CD14-positive monocyte (primary cell): ENCODE data around the gene CAMSAP2. TPM values are rescaled to one million over a fixed set of nuclear protein-coding genes. Genes with fewer than 3 reads are reported as not detected.

Source experiments
- DNase-seq, 3 donors: peaks; one replicate each; pipeline ENCODE4 v3.0.0-alpha.2; 2011 to 2022
- H2AFZ ChIP-seq: 2 replicates; pipeline ENCODE4 v1.6.0; 2012; ENCODE audit warnings: mild to moderate bottlenecking, low read depth, low read length, inconsistent platforms; ENCODE audit not compliant: insufficient read depth, poor library complexity, severe bottlenecking
- H3K27ac ChIP-seq, 2 donors: 1 replicate in 1 of 2; 2 replicates in 1 of 2; pipeline ENCODE4 v1.5.1; 2012 to 2013; ENCODE audit warnings: low read length in 2 of 2, control low read depth in 1 of 2, inconsistent platforms in 1 of 2, low read depth in 1 of 2, mild to moderate bottlenecking in 1 of 2
- H3K27me3 ChIP-seq, 2 donors: one replicate each; pipeline versions ENCODE4 v1.6.0 to v1.6.1; 2011 to 2013; ENCODE audit warnings: low read length in 2 of 2; ENCODE audit not compliant: control insufficient read depth in 2 of 2, insufficient read depth in 2 of 2
- H3K36me3 ChIP-seq, 2 donors: replicated peaks in 1 of 2; 1 replicate in 1 of 2; 2 replicates in 1 of 2; pipeline versions ENCODE4 v1.5.1 to v1.6.1; 2012 to 2013; ENCODE audit warnings: low read length in 2 of 2, control low read depth in 1 of 2, inconsistent platforms in 1 of 2, mild to moderate bottlenecking in 1 of 2; ENCODE audit not compliant: insufficient read depth in 2 of 2, control insufficient read depth in 1 of 2
- H3K4me1 ChIP-seq, 2 donors: 1 replicate in 1 of 2; 2 replicates in 1 of 2; pipeline versions ENCODE4 v1.5.1 to v1.6.1; 2012 to 2013; ENCODE audit warnings: low read length in 2 of 2, control low read depth in 1 of 2, inconsistent platforms in 1 of 2, mild to moderate bottlenecking in 1 of 2, moderate library complexity in 1 of 2; ENCODE audit not compliant: insufficient read depth in 2 of 2, control insufficient read depth in 1 of 2
- H3K4me2 ChIP-seq: replicated peaks from 2 replicates; pipeline ENCODE3; 2012; ENCODE audit warnings: low read length, moderate library complexity, mild to moderate bottlenecking; ENCODE audit not compliant: poor library complexity, severe bottlenecking; ENCODE audit errors: extremely low read depth
- H3K4me3 ChIP-seq, 3 experiments: fragments of 200-600 bp in 1 of 3; sonication (generic) in 1 of 3; replicated peaks in 1 of 3; 1 replicate in 2 of 3; 2 replicates in 1 of 3; pipeline ENCODE4 v1.5.1; 2011 to 2013; ENCODE audit warnings: low read length in 3 of 3, mild to moderate bottlenecking in 3 of 3, control low read depth in 2 of 3, low read depth in 2 of 3, inconsistent platforms in 1 of 3, moderate library complexity in 1 of 3
- H3K79me2 ChIP-seq: 2 replicates; pipeline ENCODE4 v1.6.0; 2012; ENCODE audit warnings: mild to moderate bottlenecking, control low read depth, inconsistent platforms, low read length, moderate library complexity; ENCODE audit not compliant: insufficient read depth
- H3K9ac ChIP-seq: 2 replicates; pipeline ENCODE4 v1.6.0; 2017; ENCODE audit warnings: low read length, mild to moderate bottlenecking; ENCODE audit not compliant: insufficient read depth, poor library complexity, severe bottlenecking
- H3K9me3 ChIP-seq, 2 donors: replicated peaks in 1 of 2; 1 replicate in 1 of 2; 2 replicates in 1 of 2; pipeline versions ENCODE4 v1.5.1 to v1.6.1; 2012 to 2013; ENCODE audit warnings: low read length in 2 of 2, control low read depth in 1 of 2; ENCODE audit not compliant: control insufficient read depth in 1 of 2, insufficient read depth in 1 of 2
- H4K20me1 ChIP-seq: 2 replicates; pipeline ENCODE4 v1.6.0; 2012; ENCODE audit warnings: mild to moderate bottlenecking, low read length, control low read depth, moderate library complexity; ENCODE audit not compliant: insufficient read depth
- H3K27ac Mint-ChIP-seq, 7 donors: one replicate each; pipeline ENCODE4 v1.8.0; 2020; ENCODE audit warnings: mild to moderate bottlenecking in 7 of 7, mixed read lengths in 7 of 7, moderate library complexity in 6 of 7, inconsistent platforms in 2 of 7
- H3K27me3 Mint-ChIP-seq, 3 donors: one replicate each; pipeline ENCODE4 v1.8.0; 2021 to 2022; ENCODE audit warnings: low read depth in 3 of 3, mild to moderate bottlenecking in 3 of 3, mixed read lengths in 3 of 3, moderate library complexity in 3 of 3, inconsistent platforms in 1 of 3
- H3K36me3 Mint-ChIP-seq, 2 donors: one replicate each; pipeline ENCODE4 v1.8.0; 2020; ENCODE audit warnings: mixed read lengths in 2 of 2, inconsistent platforms in 1 of 2, mild to moderate bottlenecking in 1 of 2
- H3K4me1 Mint-ChIP-seq: one replicate; pipeline ENCODE4 v1.8.0; 2020; ENCODE audit warnings: mild to moderate bottlenecking, mixed read lengths
- H3K4me3 Mint-ChIP-seq, 2 donors: one replicate each; pipeline ENCODE4 v1.8.0; 2020; ENCODE audit warnings: mild to moderate bottlenecking in 2 of 2, mixed read lengths in 2 of 2, moderate library complexity in 1 of 2
- H3K9me3 Mint-ChIP-seq, 7 donors: one replicate each; pipeline ENCODE4 v1.8.0; 2020 to 2022; ENCODE audit warnings: mixed read lengths in 7 of 7, mild to moderate bottlenecking in 6 of 7, moderate library complexity in 6 of 7, inconsistent platforms in 2 of 7
- WGBS: methylation state at CpG from one replicate; pipeline ENCODE4 v1.1.5; 2013; ENCODE audit warnings: missing lambda C conversion rate; ENCODE audit not compliant: insufficient coverage; 5-methylcytosine and 5-hydroxymethylcytosine counted together
- intact Hi-C, 2 donors: fragments of 100-400 bp; cut with micrococcal nuclease; formaldehyde crosslinking; loops; one replicate each; pipeline versions ENCODE4 v1.15.0 to v1.15.1; 2023
- polyA plus RNA-seq, 3 donors: library from polyadenylated mRNA; depleted of rRNA in 1 of 3; unstranded in 2 of 3; stranded (reverse) in 1 of 3; fragments of 300-500 nt in 2 of 3; fragments of >200 nt in 1 of 3; fragmentation: Illumina TruSeq in 2 of 3; gene quantifications; 1 replicate in 2 of 3; 2 replicates in 1 of 3; pipeline ENCODE4 v1.2.3, GENCODE V29; 2012 to 2021
- TF ChIP-seq, protein P1 (sequence below): fragments of 200-600 bp; IDR thresholded peaks from one replicate; pipeline ENCODE4 v1.8.0; 2022; ENCODE audit warnings: antibody characterized with exemption, mild to moderate bottlenecking

CAMSAP2 gene
- polyA plus RNA-seq, 3 donors = 0.89 to 1.3 (median 0.90) TPM

DNA sequence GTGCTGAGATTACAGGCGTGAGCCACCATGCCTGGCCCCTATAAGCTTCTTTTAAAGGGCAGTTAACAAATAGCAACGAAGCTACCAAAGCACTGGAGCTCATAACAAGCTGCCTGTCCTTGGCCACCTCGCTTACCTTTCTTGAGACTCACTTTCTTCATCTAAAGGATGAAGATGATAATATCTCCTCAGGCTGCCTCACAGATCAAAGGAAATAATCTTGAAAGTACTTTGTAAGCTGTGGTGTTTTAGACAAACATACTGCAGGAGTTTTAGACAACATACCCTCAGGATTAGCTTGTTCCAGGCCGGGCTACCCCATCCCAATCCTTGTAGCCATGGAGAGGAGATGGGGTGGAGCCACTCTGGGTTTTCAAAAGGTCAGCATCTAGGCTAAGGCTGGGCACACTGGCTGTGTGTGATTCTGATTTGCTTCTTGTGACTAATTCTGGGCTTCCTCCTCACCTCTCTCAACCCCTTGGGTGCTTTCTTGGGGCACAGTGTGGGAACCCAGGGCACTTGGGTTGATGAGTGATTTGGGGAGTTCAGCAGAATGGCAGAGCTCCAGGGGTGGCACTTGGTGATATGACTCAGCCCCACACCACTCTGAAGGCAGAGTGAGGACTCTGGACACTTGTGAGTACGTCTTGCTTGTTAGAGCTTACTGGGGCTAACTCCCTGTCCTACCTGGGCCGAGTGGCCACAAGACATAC lies 139.3 kb downstream of the CAMSAP2 start:
- H3K9me3 Mint-ChIP-seq = peaks cover 0 to 12% (median 4%) of the 10 kb centered on the region in 7 donors
- peaks cover 31 to 39% (median 37%) of the 10 kb centered on the region in 3 donors for H3K27me3 Mint-ChIP-seq
- no peaks in the 10 kb centered on the region for H3K9me3 ChIP-seq
- H3K4me3 Mint-ChIP-seq = no peak overlapping the region
- no peak overlapping the region for H3K4me3 ChIP-seq
- WGBS = 90% methylated on average over 2 of the region's 6 CpGs
- no peak overlapping the region for H3K4me2 ChIP-seq
- H3K9ac ChIP-seq = no peak overlapping the region
- H3K27ac Mint-ChIP-seq = no peak overlapping the region
- no peak overlapping the region for H3K27ac ChIP-seq
- H3K36me3 Mint-ChIP-seq = peaks cover 5% of the 10 kb centered on the region in 2 donors
- intact Hi-C loops = no loop called here
- H4K20me1 ChIP-seq = no peaks in the 10 kb centered on the region
- TF ChIP-seq, protein P1, sequence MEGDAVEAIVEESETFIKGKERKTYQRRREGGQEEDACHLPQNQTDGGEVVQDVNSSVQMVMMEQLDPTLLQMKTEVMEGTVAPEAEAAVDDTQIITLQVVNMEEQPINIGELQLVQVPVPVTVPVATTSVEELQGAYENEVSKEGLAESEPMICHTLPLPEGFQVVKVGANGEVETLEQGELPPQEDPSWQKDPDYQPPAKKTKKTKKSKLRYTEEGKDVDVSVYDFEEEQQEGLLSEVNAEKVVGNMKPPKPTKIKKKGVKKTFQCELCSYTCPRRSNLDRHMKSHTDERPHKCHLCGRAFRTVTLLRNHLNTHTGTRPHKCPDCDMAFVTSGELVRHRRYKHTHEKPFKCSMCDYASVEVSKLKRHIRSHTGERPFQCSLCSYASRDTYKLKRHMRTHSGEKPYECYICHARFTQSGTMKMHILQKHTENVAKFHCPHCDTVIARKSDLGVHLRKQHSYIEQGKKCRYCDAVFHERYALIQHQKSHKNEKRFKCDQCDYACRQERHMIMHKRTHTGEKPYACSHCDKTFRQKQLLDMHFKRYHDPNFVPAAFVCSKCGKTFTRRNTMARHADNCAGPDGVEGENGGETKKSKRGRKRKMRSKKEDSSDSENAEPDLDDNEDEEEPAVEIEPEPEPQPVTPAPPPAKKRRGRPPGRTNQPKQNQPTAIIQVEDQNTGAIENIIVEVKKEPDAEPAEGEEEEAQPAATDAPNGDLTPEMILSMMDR = no peak
- peak in 1 of 3 donors; percentile 34 for DNase-seq
- no peaks in the 10 kb centered on the region for H3K79me2 ChIP-seq
- peaks cover 11% of the 10 kb centered on the region for H3K4me1 Mint-ChIP-seq
- H2AFZ ChIP-seq = no peak overlapping the region
- peaks cover 8 to 11% of the 10 kb centered on the region in 2 donors for H3K4me1 ChIP-seq
- H3K27me3 ChIP-seq = peaks cover 11 to 15% of the 10 kb centered on the region in 2 donors
- no peaks in the 10 kb centered on the region for H3K36me3 ChIP-seq

DNA sequence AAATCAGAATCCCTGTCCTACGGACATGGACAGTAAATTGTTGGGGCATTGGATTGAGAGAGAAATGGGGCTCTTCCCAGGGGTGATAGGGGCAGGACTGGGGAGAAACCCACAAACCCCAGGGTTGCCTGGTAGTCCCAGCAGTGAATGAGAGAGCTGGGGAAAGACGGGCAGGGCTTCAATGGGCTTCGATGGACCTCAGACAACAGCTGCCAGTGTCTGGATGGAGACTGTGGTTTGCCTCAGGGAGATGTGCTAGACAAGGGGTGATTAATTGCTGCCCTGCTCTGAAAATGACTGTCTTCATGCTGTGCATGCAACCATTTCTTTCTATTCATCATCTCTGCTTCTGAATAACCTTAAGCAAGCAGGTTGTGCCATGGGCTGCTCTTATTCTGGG lies 141.5 kb downstream of the CAMSAP2 start:
- H3K27ac ChIP-seq = no peak overlapping the region
- H3K4me1 ChIP-seq = no peaks in the 10 kb centered on the region
- no peak overlapping the region for H3K4me3 ChIP-seq
- Mint-ChIP-seq H3K4me1 (no peaks in the 10 kb centered on the region), H3K4me3 (no peak overlapping the region), H3K36me3 (no peaks in the 10 kb centered on the region), H3K9me3 (peaks cover 0 to 4% (median 0%) of the 10 kb centered on the region in 7 donors), H3K27ac (no peak overlapping the region), H3K27me3 (peaks cover 12 to 22% (median 16%) of the 10 kb centered on the region in 3 donors)
- no peak overlapping the region for H3K9ac ChIP-seq
- H4K20me1 ChIP-seq = no peaks in the 10 kb centered on the region
- no peak overlapping the region for H3K4me2 ChIP-seq
- intact Hi-C loops = no loop called here
- H3K27me3 ChIP-seq = no peaks in the 10 kb centered on the region
- DNase-seq = no peak
- TF ChIP-seq, protein P1 = no peak
- H3K79me2 ChIP-seq = no peaks in the 10 kb centered on the region
- H2AFZ ChIP-seq = no peak overlapping the region
- WGBS = 71% methylated on average over 1 of the region's 3 CpGs
- no peaks in the 10 kb centered on the region for H3K36me3 ChIP-seq
- H3K9me3 ChIP-seq = no peaks in the 10 kb centered on the region
